Measurements from ENCODE around the gene ANKRD16. TPM values are rescaled to one million over a fixed set of nuclear protein-coding genes. Genes with fewer than 3 reads are reported as not detected.
"Not testable (repeated sequence)": the region's sequence is repeated elsewhere in the genome, so short reads cannot be mapped to it uniquely, and the experiment has no call there.

The ANKRD16 gene
- total and polyA plus RNA-seq, 2 donors (not counting 1 experiment from before 2014, with no cell fraction given): 10.9 to 12.6 TPM

- TF ChIP-seq EZH2 (IDR thresholded peaks at IDR 0.05; ENCODE audit: borderline replicate concordance, insufficient read depth, low read depth, low read length, poor library complexity, severe bottlenecking) (no peak), CTCF (IDR thresholded peaks at IDR 0.05) (no peak)
- no peak overlapping the region for H3K9ac ChIP-seq (ENCODE audit: low read length)
- intact Hi-C loops (cut with micrococcal nuclease): no loop called here
- H3K27me3 ChIP-seq (replicated peaks in 1 of 4; ENCODE audit: control extremely low read depth in 1 of 4, control insufficient read depth in 3 of 4, insufficient read depth in 4 of 4, low read length in 3 of 4): no peaks in the 10 kb centered on the region
- Mint-ChIP-seq H3K27ac (no peak overlapping the region), H3K4me1 (peaks cover 7% of the 10 kb centered on the region), H3K4me3 (no peak overlapping the region), H3K27me3 (no peaks in the 10 kb centered on the region), H3K9me3 (ENCODE audit: insufficient read depth) (no peaks in the 10 kb centered on the region)
- 98% methylated on average over 11 of the region's 18 CpGs for WGBS (ENCODE audit: insufficient coverage)
- H3K27ac ChIP-seq (ENCODE audit: low read length in 2 of 2): no peak overlapping the region
- DNase-seq (no peak), ATAC-seq (ENCODE audit: low read depth) (no peak)
- ChIA-PET CTCF (no interaction called here), POLR2A (no interaction called here)
- no peaks in the 10 kb centered on the region for H4K20me1 ChIP-seq (ENCODE audit: control insufficient read depth, insufficient read depth, low read length, poor library complexity, severe bottlenecking)
- peaks cover 26 to 82% of the 10 kb centered on the region in 2 experiments for H3K36me3 ChIP-seq (replicated peaks in 1 of 2; ENCODE audit: control extremely low read depth in 1 of 2, control insufficient read depth in 1 of 2, extremely low read depth in 1 of 2, insufficient read depth in 2 of 2, low read length in 1 of 2)
- peaks cover 39% of the 10 kb centered on the region for H3K79me2 ChIP-seq (ENCODE audit: control insufficient read depth, insufficient read depth, low read length)
- H3K4me2 ChIP-seq (replicated peaks; ENCODE audit: low read depth, low read length, poor library complexity, severe bottlenecking): no peak overlapping the region
- no peaks in the 10 kb centered on the region for H3K4me1 ChIP-seq (ENCODE audit: control insufficient read depth in 2 of 2, insufficient read depth in 2 of 2, low read length in 2 of 2)
- no peaks in the 10 kb centered on the region for H3K9me3 ChIP-seq (ENCODE audit: control extremely low read depth in 1 of 3, control insufficient read depth in 2 of 3, insufficient read depth in 1 of 3, low read length in 2 of 3)
- no peak overlapping the region for H2AFZ ChIP-seq (ENCODE audit: insufficient read depth, low read depth, low read length, poor library complexity, severe bottlenecking)
- H3K4me3 ChIP-seq (ENCODE audit: control extremely low read depth in 1 of 5, extremely low read depth in 1 of 5, insufficient read depth in 1 of 5, low read depth in 2 of 5, low read length in 4 of 5): no peak overlapping the region
Measured at GRCh38 chr10:5910323-5911100, 20.8 kb upstream of the ANKRD16 start.

- H4K20me1 ChIP-seq (ENCODE audit: control insufficient read depth, insufficient read depth, low read length, poor library complexity, severe bottlenecking); H3K4me3 ChIP-seq (ENCODE audit: control extremely low read depth in 1 of 5, extremely low read depth in 1 of 5, insufficient read depth in 1 of 5, low read depth in 2 of 5, low read length in 4 of 5); H3K9ac ChIP-seq (ENCODE audit: low read length); H3K4me3 Mint-ChIP-seq; H3K9me3 Mint-ChIP-seq (ENCODE audit: insufficient read depth); H3K27me3 Mint-ChIP-seq; POLR2A ChIA-PET; H2AFZ ChIP-seq (ENCODE audit: insufficient read depth, low read depth, low read length, poor library complexity, severe bottlenecking); H3K27ac ChIP-seq (ENCODE audit: low read length in 2 of 2); intact Hi-C loops (cut with micrococcal nuclease); H3K4me1 ChIP-seq (ENCODE audit: control insufficient read depth in 2 of 2, insufficient read depth in 2 of 2, low read length in 2 of 2); CTCF ChIA-PET; H3K4me2 ChIP-seq (replicated peaks; ENCODE audit: low read depth, low read length, poor library complexity, severe bottlenecking); ATAC-seq (ENCODE audit: low read depth); H3K9me3 ChIP-seq (ENCODE audit: control extremely low read depth in 1 of 3, control insufficient read depth in 2 of 3, insufficient read depth in 1 of 3, low read length in 2 of 3); H3K27me3 ChIP-seq (replicated peaks in 1 of 4; ENCODE audit: control extremely low read depth in 1 of 4, control insufficient read depth in 3 of 4, insufficient read depth in 4 of 4, low read length in 3 of 4); H3K27ac Mint-ChIP-seq; DNase-seq: not testable (repeated sequence)
- Histone ChIP-seq H3K79me2 (ENCODE audit: control insufficient read depth, insufficient read depth, low read length) (peaks cover 54% of the 10 kb centered on the region), H3K36me3 (replicated peaks in 1 of 2; ENCODE audit: control extremely low read depth in 1 of 2, control insufficient read depth in 1 of 2, extremely low read depth in 1 of 2, insufficient read depth in 2 of 2, low read length in 1 of 2) (peaks cover 18 to 66% of the 10 kb centered on the region in 2 experiments)
- WGBS (ENCODE audit: insufficient coverage): 100% methylated on average over 6 of the region's 7 CpGs
- peaks cover 15% of the 10 kb centered on the region for H3K4me1 Mint-ChIP-seq
Measured at GRCh38 chr10:5908676-5909075, 19.0 kb upstream of the ANKRD16 start.

Measured in B cell (primary cell).